ENCODE results near the gene MACROD2. TPM values are rescaled to one million over a fixed set of nuclear protein-coding genes. Genes with fewer than 3 reads are reported as not detected.

MACROD2 gene
- total RNA-seq, 1 experiment from 2014 or later, result 1.6 TPM

DNA sequence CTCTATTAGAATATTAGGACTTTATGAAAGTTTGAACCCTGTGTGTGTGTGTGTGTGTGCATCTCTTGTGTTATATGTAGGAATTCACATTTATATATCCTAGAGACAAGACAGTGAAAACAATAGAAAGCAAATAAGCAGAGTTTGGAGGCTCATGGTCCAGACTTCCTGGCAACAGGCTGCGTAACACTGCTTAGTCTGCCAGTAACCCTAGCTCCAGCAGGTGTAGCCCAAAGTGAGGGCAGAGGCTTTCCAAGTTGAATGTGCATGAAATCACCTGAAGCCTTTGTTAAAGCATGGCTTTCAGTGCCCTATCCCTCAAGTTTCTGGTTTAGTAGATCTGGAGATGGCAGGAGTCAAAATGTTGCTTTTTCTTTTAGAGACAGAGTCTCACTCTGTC, 2008.0 kb downstream of the MACROD2 start:
- WGBS (ENCODE audit: extremely low coverage, insufficient read length, low lambda C conversion rate), result no CpG with 5 or more reads among the region's 1 CpG
- Histone ChIP-seq H3K79me1 (ENCODE audit: insufficient read depth, low read depth, low read length, poor library complexity, severe bottlenecking) (no peaks in the 10 kb centered on the region), H3K23me2 (ENCODE audit: insufficient read length, low read depth, low read length, poor library complexity, severe bottlenecking) (no peaks in the 10 kb centered on the region), H2AK5ac (ENCODE audit: insufficient read length, low read length) (no peak overlapping the region), H4K5ac (ENCODE audit: insufficient read length, low read depth, low read length) (no peak overlapping the region), H2AFZ (ENCODE audit: low read length) (no peak overlapping the region), H3K4ac (ENCODE audit: low read depth, low read length) (no peak overlapping the region), H3K4me2 (ENCODE audit: insufficient read depth, insufficient read length, low read length) (no peak overlapping the region), H3K27ac (ENCODE audit: insufficient read length, low read depth, low read length) (no peak overlapping the region), H4K8ac (replicated peaks; ENCODE audit: insufficient read length, low read depth, low read length) (no peak overlapping the region), H4K91ac (ENCODE audit: insufficient read length, low read depth, low read length) (no peak overlapping the region), H2BK5ac (ENCODE audit: insufficient read length, low read length) (no peak overlapping the region), H3K56ac (ENCODE audit: insufficient read length, low read depth, low read length) (no peak overlapping the region), H4K20me1 (ENCODE audit: control insufficient read depth, insufficient read depth, insufficient read length) (no peaks in the 10 kb centered on the region), H2BK15ac (ENCODE audit: low read depth, low read length) (no peak overlapping the region), H3K79me2 (ENCODE audit: insufficient read depth, low read length) (no peaks in the 10 kb centered on the region), H3K18ac (ENCODE audit: insufficient read length, low read depth, low read length) (no peak overlapping the region), H3K14ac (ENCODE audit: insufficient read depth, low read length) (no peak overlapping the region), H3K4me1 (ENCODE audit: insufficient read depth, low read length) (peaks cover 4% of the 10 kb centered on the region; the same call in 1 of the 2 replicates), H2BK20ac (ENCODE audit: low read depth, low read length, poor library complexity, severe bottlenecking) (peak overlapping the region; percentile 34), H3K23ac (ENCODE audit: insufficient read length, low read depth, low read length) (no peak overlapping the region), H2BK120ac (ENCODE audit: low read depth, low read length, poor library complexity, severe bottlenecking) (no peak overlapping the region), H3K27me3 (ENCODE audit: insufficient read depth, low read length) (no peaks in the 10 kb centered on the region), H3K9me3 (ENCODE audit: control insufficient read depth, low read depth, low read length) (no peaks in the 10 kb centered on the region), H3T11ph (ENCODE audit: low read length) (no peak overlapping the region), H2BK12ac (ENCODE audit: insufficient read length, low read depth, low read length) (no peak overlapping the region), H3K9ac (ENCODE audit: extremely low read depth, insufficient read length, low read length) (no peak overlapping the region)
- TF ChIP-seq, protein P1, sequence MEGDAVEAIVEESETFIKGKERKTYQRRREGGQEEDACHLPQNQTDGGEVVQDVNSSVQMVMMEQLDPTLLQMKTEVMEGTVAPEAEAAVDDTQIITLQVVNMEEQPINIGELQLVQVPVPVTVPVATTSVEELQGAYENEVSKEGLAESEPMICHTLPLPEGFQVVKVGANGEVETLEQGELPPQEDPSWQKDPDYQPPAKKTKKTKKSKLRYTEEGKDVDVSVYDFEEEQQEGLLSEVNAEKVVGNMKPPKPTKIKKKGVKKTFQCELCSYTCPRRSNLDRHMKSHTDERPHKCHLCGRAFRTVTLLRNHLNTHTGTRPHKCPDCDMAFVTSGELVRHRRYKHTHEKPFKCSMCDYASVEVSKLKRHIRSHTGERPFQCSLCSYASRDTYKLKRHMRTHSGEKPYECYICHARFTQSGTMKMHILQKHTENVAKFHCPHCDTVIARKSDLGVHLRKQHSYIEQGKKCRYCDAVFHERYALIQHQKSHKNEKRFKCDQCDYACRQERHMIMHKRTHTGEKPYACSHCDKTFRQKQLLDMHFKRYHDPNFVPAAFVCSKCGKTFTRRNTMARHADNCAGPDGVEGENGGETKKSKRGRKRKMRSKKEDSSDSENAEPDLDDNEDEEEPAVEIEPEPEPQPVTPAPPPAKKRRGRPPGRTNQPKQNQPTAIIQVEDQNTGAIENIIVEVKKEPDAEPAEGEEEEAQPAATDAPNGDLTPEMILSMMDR (conservative IDR thresholded peaks at IDR 0.05), result no peak
- Mint-ChIP-seq H3K4me3 (no peak overlapping the region), H3K9me3 (peaks cover 7 to 9% of the 10 kb centered on the region in 2 experiments; a peak in 4 of 5 replicates), H3K4me1 (peaks cover 37 to 40% of the 10 kb centered on the region in 2 experiments), H3K36me3 (ENCODE audit: insufficient read depth in 1 of 3, low read depth in 3 of 3) (peaks cover 0 to 10% (median under 1%) of the 10 kb centered on the region in 3 experiments; a peak in 5 of 7 replicates), H3K27me3 (ENCODE audit: low read depth) (no peaks in the 10 kb centered on the region), H3K27ac (no peak overlapping the region)
- DNase-seq, result no peak

Data from H9 (cell line).